22Rv1 (cell line): ENCODE measurements around the gene CFAP45.

Source experiments
- ZFX ChIP-seq: fragments of 450-650 bp; IDR thresholded peaks from 2 replicates; pipeline ENCODE4 v1.6.1; 2017; ENCODE audit warnings: antibody characterized with exemption, borderline replicate concordance
- TF ChIP-seq, protein P1 (sequence below): fragments of 450-650 bp; IDR thresholded peaks from 2 replicates; pipeline ENCODE4 v1.5.1; 2017; ENCODE audit warnings: mild to moderate bottlenecking

DNA sequence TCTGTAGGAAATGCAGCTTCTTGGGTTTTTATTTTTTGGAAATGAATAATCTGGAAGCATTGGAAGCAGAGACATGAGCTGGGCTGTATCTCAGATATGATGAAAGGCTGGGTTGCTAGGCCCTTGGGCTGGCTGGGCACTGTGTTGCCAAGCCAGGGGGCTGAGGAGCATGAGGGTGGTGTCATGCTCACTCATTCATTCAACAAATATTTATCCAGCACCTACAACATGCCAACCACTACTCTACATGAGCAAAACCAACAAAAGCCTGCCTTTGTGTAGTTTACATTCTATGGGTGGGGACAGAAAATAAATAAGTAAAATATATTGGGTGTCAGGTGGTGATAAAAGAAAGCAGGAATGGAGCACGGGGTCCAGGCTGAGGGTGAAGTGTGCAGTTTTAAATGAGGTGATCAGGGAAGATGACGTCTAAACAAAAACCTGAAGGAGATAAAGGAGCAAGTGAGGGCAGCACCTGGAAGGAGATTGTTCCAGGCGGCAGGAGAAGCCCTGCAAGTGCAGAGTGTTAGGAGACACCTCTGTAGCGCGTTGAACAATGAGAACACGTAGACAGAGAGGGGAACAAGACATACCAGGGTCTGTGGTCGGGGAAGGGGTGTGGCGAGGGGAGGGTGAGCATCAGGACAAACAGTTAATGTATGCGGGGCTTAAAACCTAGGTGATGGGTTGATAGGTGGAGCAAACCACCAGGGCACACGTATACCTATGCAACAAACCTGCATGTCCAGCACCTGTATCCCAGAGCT lies 14.5 kb upstream of the CFAP45 start:
- TF ChIP-seq, protein P1, sequence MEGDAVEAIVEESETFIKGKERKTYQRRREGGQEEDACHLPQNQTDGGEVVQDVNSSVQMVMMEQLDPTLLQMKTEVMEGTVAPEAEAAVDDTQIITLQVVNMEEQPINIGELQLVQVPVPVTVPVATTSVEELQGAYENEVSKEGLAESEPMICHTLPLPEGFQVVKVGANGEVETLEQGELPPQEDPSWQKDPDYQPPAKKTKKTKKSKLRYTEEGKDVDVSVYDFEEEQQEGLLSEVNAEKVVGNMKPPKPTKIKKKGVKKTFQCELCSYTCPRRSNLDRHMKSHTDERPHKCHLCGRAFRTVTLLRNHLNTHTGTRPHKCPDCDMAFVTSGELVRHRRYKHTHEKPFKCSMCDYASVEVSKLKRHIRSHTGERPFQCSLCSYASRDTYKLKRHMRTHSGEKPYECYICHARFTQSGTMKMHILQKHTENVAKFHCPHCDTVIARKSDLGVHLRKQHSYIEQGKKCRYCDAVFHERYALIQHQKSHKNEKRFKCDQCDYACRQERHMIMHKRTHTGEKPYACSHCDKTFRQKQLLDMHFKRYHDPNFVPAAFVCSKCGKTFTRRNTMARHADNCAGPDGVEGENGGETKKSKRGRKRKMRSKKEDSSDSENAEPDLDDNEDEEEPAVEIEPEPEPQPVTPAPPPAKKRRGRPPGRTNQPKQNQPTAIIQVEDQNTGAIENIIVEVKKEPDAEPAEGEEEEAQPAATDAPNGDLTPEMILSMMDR: no peak
- no peak for TF ChIP-seq ZFX
